Ishikawa (cell line): ENCODE data around the gene OPRL1.

ENCODE experiments used
- CEBPB ChIP-seq: IDR thresholded peaks from 2 replicates; pipeline ENCODE4 v1.6.1; 2012
- CREB1 ChIP-seq: IDR thresholded peaks from 2 replicates; pipeline ENCODE4 v1.6.1; 2012; ENCODE audit warnings: low read depth
- EGR1 ChIP-seq: IDR thresholded peaks from 2 replicates; pipeline ENCODE4 v1.6.1; 2012
- EP300 ChIP-seq: IDR thresholded peaks from 2 replicates; pipeline ENCODE4 v1.6.1; 2012; ENCODE audit warnings: borderline replicate concordance
- FOXM1 ChIP-seq: IDR thresholded peaks from 2 replicates; pipeline ENCODE4 v1.6.1; 2012; ENCODE audit warnings: low read depth, borderline replicate concordance
- MAX ChIP-seq: IDR thresholded peaks from 2 replicates; pipeline ENCODE4 v1.6.1; 2012
- NFIC ChIP-seq: IDR thresholded peaks from 2 replicates; pipeline ENCODE4 v1.6.1; 2012
- RAD21 ChIP-seq: IDR thresholded peaks from 2 replicates; pipeline ENCODE4 v1.6.1; 2012; ENCODE audit warnings: low read depth
- REST ChIP-seq: IDR thresholded peaks from 2 replicates; pipeline ENCODE4 v1.6.1; 2012; ENCODE audit warnings: low read depth, mild to moderate bottlenecking
- TAF1 ChIP-seq: IDR thresholded peaks from 2 replicates; pipeline ENCODE4 v1.6.1; 2012; ENCODE audit warnings: low read depth, mild to moderate bottlenecking
- TCF12 ChIP-seq: IDR thresholded peaks from 2 replicates; pipeline ENCODE4 v1.6.1; 2012; ENCODE audit warnings: low read depth
- TEAD4 ChIP-seq: IDR thresholded peaks from 2 replicates; pipeline ENCODE4 v1.6.1; 2012
- USF1 ChIP-seq: IDR thresholded peaks from 2 replicates; pipeline ENCODE4 v1.6.1; 2012
- YY1 ChIP-seq: IDR thresholded peaks from 2 replicates; pipeline ENCODE4 v1.6.1; 2012; ENCODE audit warnings: low read depth
- ZBTB7A ChIP-seq: IDR thresholded peaks from 2 replicates; pipeline ENCODE4 v1.6.1; 2012; ENCODE audit warnings: low read depth

OPRL1 gene

GRCh38 chr20:64096535-64096934 is 16.7 kb downstream of the OPRL1 start:
- no peak for TF ChIP-seq EGR1
- TF ChIP-seq CEBPB, result no peak
- no peak for TF ChIP-seq NFIC
- no peak for TF ChIP-seq MAX
- no peak for TF ChIP-seq TEAD4
- TF ChIP-seq TCF12, result no peak
- TF ChIP-seq TAF1, result no peak
- TF ChIP-seq YY1, result no peak
- no peak for TF ChIP-seq RAD21
- TF ChIP-seq EP300, result no peak
- no peak for TF ChIP-seq ZBTB7A
- TF ChIP-seq CREB1, result no peak
- TF ChIP-seq USF1, result no peak
- TF ChIP-seq REST, result no peak
- TF ChIP-seq FOXM1, result no peak

GRCh38 chr20:64098471-64099013 is 18.7 kb downstream of the OPRL1 start:
- no peak for TF ChIP-seq TCF12
- no peak for TF ChIP-seq TEAD4
- no peak for TF ChIP-seq CEBPB
- no peak for TF ChIP-seq MAX
- TF ChIP-seq EP300, result no peak
- no peak for TF ChIP-seq TAF1
- no peak for TF ChIP-seq NFIC
- TF ChIP-seq USF1, result no peak
- TF ChIP-seq EGR1, result no peak
- TF ChIP-seq REST, result no peak
- TF ChIP-seq YY1, result no peak

GRCh38 chr20:64099086-64099786 is 19.4 kb downstream of the OPRL1 start:
- no peak for TF ChIP-seq NFIC
- TF ChIP-seq YY1, result no peak
- TF ChIP-seq MAX, result no peak
- no peak for TF ChIP-seq CREB1
- TF ChIP-seq CEBPB, result no peak

- TF ChIP-seq RAD21, result no peak
- TF ChIP-seq USF1, result no peak
- TF ChIP-seq FOXM1, result no peak
- TF ChIP-seq TCF12, result no peak
- no peak for TF ChIP-seq EGR1
- TF ChIP-seq CREB1, result no peak
- TF ChIP-seq REST, result no peak
- TF ChIP-seq MAX, result no peak
- no peak for TF ChIP-seq YY1
- TF ChIP-seq CEBPB, result no peak
- TF ChIP-seq EP300, result no peak
- no peak for TF ChIP-seq TEAD4
- TF ChIP-seq TAF1, result no peak
- no peak for TF ChIP-seq ZBTB7A
- no peak for TF ChIP-seq NFIC
Observed at GRCh38 chr20:64099880-64100565, 20.1 kb downstream of the OPRL1 start.
